HEK293 (cell line): ENCODE measurements around the gene C11orf98.

Experiments used
- CTCF ChIA-PET: fragments of 350-600 bp; formaldehyde crosslinking; extraction: SDS; loops from one replicate; lab custom pipeline; 2021; ENCODE audit warnings: antibody characterized with exemption; lab: Yijun Ruan, JAX
- POLR2A ChIA-PET: fragments of 300-600 bp; formaldehyde crosslinking; extraction: SDS; loops from one replicate; lab custom pipeline; 2020; ENCODE audit warnings: antibody characterized with exemption, inconsistent platforms; lab: Yijun Ruan, JAX
- H3K27ac ChIP-seq: fragments of 200-500 bp; sonication (Bioruptor generic); 2 replicates; pipeline ENCODE4 v1.5.1; 2014; ENCODE audit warnings: low read depth, low read length, control low read depth, inconsistent platforms; ENCODE audit errors: extremely low read depth
- H3K36me3 ChIP-seq, 2 experiments: fragments of 200-500 bp in 1 of 2; sonication (Bioruptor generic) in 1 of 2; 1 replicate in 1 of 2; 2 replicates in 1 of 2; pipeline ENCODE4 v1.5.1; 2014 to 2017; ENCODE audit warnings: inconsistent platforms in 2 of 2, low read length in 2 of 2; ENCODE audit not compliant: control insufficient read depth in 2 of 2, insufficient read depth in 1 of 2
- H3K4me1 ChIP-seq: fragments of 200-500 bp; sonication (Bioruptor generic); 2 replicates; pipeline ENCODE4 v1.5.1; 2014; ENCODE audit warnings: mild to moderate bottlenecking, low read length, inconsistent platforms; ENCODE audit not compliant: control insufficient read depth, insufficient read depth
- H3K4me3 ChIP-seq: 2 replicates; pipeline ENCODE4 v1.5.1; 2011; ENCODE audit warnings: low read depth, mild to moderate bottlenecking, control low read depth, low read length, moderate library complexity
- H3K9me3 ChIP-seq: fragments of 200-500 bp; sonication (Bioruptor generic); 2 replicates; pipeline ENCODE4 v1.5.1; 2014; ENCODE audit warnings: low read depth, low read length, inconsistent platforms; ENCODE audit not compliant: control insufficient read depth, insufficient read depth
- GLIS1 ChIP-seq: fragments of 450-650 bp; formaldehyde crosslinking; IDR thresholded peaks from 2 replicates; pipeline ENCODE4 v1.5.1; 2016; ENCODE audit warnings: missing biosample characterization, missing genetic modification characterization
- KLF7 ChIP-seq: fragments of 450-650 bp; formaldehyde crosslinking; IDR thresholded peaks from 2 replicates; pipeline ENCODE4 v1.5.1; 2016; ENCODE audit warnings: missing biosample characterization, missing genetic modification characterization, borderline replicate concordance
- KLF8 ChIP-seq: fragments of 450-650 bp; formaldehyde crosslinking; IDR thresholded peaks from 2 replicates; pipeline ENCODE4 v1.5.1; 2016; ENCODE audit warnings: missing biosample characterization, missing genetic modification characterization
- TCF7L2 ChIP-seq: IDR thresholded peaks from 2 replicates; pipeline ENCODE4 v1.6.1; 2011; ENCODE audit warnings: low read depth, mild to moderate bottlenecking, inconsistent platforms, low read length, moderate library complexity, borderline replicate concordance
- TRIM28 ChIP-seq: IDR thresholded peaks from 2 replicates; pipeline ENCODE4 v1.6.1; 2011; ENCODE audit warnings: low read length, control low read depth, borderline replicate concordance
- YY2 ChIP-seq: fragments of 450-650 bp; formaldehyde crosslinking; IDR thresholded peaks from 2 replicates; pipeline ENCODE4 v1.5.1; 2016; ENCODE audit warnings: missing biosample characterization, missing genetic modification characterization
- ZNF169 ChIP-seq: fragments of 450-650 bp; formaldehyde crosslinking; IDR thresholded peaks from 2 replicates; pipeline ENCODE4 v1.5.1; 2016; ENCODE audit warnings: missing biosample characterization, missing genetic modification characterization
- ZNF510 ChIP-seq: fragments of 450-650 bp; formaldehyde crosslinking; IDR thresholded peaks from 2 replicates; pipeline ENCODE4 v1.5.1; 2018; ENCODE audit warnings: mild to moderate bottlenecking, missing genetic modification characterization, missing biosample characterization; ENCODE audit not compliant: insufficient replicate concordance
- ZNF530 ChIP-seq: fragments of 450-650 bp; formaldehyde crosslinking; IDR thresholded peaks from 2 replicates; pipeline ENCODE4 v1.5.1; 2016; ENCODE audit warnings: low read depth, missing biosample characterization, missing genetic modification characterization
- ZNF664 ChIP-seq: fragments of 450-650 bp; formaldehyde crosslinking; IDR thresholded peaks from 2 replicates; pipeline ENCODE4 v1.5.1; 2016; ENCODE audit warnings: missing biosample characterization, missing genetic modification characterization
- ZNF670 ChIP-seq: fragments of 450-650 bp; formaldehyde crosslinking; IDR thresholded peaks from 2 replicates; pipeline ENCODE4 v1.5.1; 2016; ENCODE audit warnings: missing biosample characterization, missing genetic modification characterization, low read depth
- ZNF701 ChIP-seq: fragments of 450-650 bp; formaldehyde crosslinking; IDR thresholded peaks from 2 replicates; pipeline ENCODE4 v1.5.1; 2016; ENCODE audit warnings: missing biosample characterization, missing genetic modification characterization
- ZNF76 ChIP-seq: fragments of 450-650 bp; formaldehyde crosslinking; IDR thresholded peaks from 2 replicates; pipeline ENCODE4; 2016; ENCODE audit warnings: low read depth, missing biosample characterization, missing genetic modification characterization, borderline replicate concordance
- ZNF785 ChIP-seq: fragments of 450-650 bp; formaldehyde crosslinking; IDR thresholded peaks from 2 replicates; pipeline ENCODE4 v1.5.1; 2016; ENCODE audit warnings: missing biosample characterization, missing genetic modification characterization
- ZSCAN16 ChIP-seq: fragments of 450-650 bp; formaldehyde crosslinking; IDR thresholded peaks from 2 replicates; pipeline ENCODE4 v1.5.1; 2016; ENCODE audit warnings: missing biosample characterization, missing genetic modification characterization
- TF ChIP-seq, protein P1 (sequence below): fragments of 450-650 bp; formaldehyde crosslinking; IDR thresholded peaks from 2 replicates; pipeline ENCODE4 v1.5.0; 2017; ENCODE audit warnings: missing biosample characterization, missing genetic modification characterization, borderline replicate concordance
- TF ChIP-seq, protein P2 (sequence below): fragments of 450-650 bp; formaldehyde crosslinking; IDR thresholded peaks from 2 replicates; pipeline ENCODE4 v1.5.1; 2016; ENCODE audit warnings: missing biosample characterization, missing genetic modification characterization
- TF ChIP-seq, protein P3 (sequence below): fragments of 450-650 bp; formaldehyde crosslinking; IDR thresholded peaks from 2 replicates; pipeline ENCODE4 v1.5.1; 2017; ENCODE audit warnings: missing biosample characterization, missing genetic modification characterization
- TF ChIP-seq, protein P4 (sequence below): sonication (generic); formaldehyde crosslinking; IDR thresholded peaks from 2 replicates; pipeline ENCODE4 v1.8.1; 2022; ENCODE audit warnings: mild to moderate bottlenecking, moderate library complexity, missing genetic modification reagents

C11orf98 gene

DNA sequence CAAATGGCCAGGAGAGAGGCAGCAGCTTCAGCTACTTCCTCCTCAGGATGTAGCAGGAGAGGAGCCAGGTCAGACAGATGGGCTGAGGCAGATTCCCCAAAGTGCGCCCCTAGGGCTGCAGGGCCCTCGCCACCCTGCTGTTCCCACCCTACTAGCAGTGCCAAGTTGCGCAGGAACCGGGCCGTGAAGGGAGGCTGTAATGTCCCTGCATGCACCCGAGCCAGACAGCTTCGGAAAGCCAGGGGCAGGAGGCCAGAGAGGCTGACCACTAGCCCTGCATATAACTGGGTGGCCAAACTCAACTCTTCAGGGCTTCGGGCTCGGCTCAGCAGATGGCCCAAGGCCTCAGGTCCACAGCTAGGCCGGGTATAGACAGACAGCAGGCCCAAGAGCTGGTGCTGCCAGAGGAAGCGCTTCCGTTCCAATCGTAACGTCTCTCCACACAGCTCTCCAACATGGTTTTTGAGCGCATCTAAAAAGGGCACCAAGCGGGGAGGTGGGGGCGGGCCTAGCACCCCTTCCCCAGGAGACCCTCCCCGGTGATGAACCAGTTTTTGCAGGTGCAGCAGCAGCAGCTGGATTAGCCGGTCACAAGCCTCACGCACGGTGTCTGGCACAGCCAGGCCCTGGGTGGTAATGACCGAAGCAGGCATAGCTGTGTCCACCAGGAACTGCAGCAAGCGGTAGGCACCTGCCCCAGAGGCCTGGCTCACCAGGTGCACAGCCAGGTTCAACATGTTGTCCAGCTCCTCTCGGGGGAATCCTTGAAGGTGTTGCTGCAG is 16.6 kb downstream of the C11orf98 start:
- Histone ChIP-seq H3K36me3 (peaks cover 5 to 49% of the 10 kb centered on the region in 2 experiments; a peak in 2 of 3 replicates), H3K4me3 (no peak overlapping the region), H3K27ac (no peak overlapping the region), H3K4me1 (peaks cover 3% of the 10 kb centered on the region; the same call in 1 of the 2 replicates), H3K9me3 (no peaks in the 10 kb centered on the region)
- POLR2A ChIA-PET = interaction anchor here (1.0 to 5.9 kb wide), 10 partner anchors 12 to 233 kb away, joined by 3 to 79 read pairs (median 4); partner anchors contain the start of genes C11orf98, CSKMT, HNRNPUL2 and LBHD1
- TF ChIP-seq ZNF510 = no peak
- TF ChIP-seq ZSCAN16 = no peak
- no peak for TF ChIP-seq YY2 (tag by site-specific recombination)
- TF ChIP-seq KLF7 (tag by site-specific recombination) = no peak
- TF ChIP-seq, protein P1, sequence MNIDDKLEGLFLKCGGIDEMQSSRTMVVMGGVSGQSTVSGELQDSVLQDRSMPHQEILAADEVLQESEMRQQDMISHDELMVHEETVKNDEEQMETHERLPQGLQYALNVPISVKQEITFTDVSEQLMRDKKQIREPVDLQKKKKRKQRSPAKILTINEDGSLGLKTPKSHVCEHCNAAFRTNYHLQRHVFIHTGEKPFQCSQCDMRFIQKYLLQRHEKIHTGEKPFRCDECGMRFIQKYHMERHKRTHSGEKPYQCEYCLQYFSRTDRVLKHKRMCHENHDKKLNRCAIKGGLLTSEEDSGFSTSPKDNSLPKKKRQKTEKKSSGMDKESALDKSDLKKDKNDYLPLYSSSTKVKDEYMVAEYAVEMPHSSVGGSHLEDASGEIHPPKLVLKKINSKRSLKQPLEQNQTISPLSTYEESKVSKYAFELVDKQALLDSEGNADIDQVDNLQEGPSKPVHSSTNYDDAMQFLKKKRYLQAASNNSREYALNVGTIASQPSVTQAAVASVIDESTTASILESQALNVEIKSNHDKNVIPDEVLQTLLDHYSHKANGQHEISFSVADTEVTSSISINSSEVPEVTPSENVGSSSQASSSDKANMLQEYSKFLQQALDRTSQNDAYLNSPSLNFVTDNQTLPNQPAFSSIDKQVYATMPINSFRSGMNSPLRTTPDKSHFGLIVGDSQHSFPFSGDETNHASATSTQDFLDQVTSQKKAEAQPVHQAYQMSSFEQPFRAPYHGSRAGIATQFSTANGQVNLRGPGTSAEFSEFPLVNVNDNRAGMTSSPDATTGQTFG (tag by site-specific recombination) = no peak
- TF ChIP-seq ZNF664 (tag by site-specific recombination) = no peak
- TF ChIP-seq TCF7L2 = no peak
- TF ChIP-seq, protein P2, sequence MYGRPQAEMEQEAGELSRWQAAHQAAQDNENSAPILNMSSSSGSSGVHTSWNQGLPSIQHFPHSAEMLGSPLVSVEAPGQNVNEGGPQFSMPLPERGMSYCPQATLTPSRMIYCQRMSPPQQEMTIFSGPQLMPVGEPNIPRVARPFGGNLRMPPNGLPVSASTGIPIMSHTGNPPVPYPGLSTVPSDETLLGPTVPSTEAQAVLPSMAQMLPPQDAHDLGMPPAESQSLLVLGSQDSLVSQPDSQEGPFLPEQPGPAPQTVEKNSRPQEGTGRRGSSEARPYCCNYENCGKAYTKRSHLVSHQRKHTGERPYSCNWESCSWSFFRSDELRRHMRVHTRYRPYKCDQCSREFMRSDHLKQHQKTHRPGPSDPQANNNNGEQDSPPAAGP (tag by site-specific recombination) = no peak
- TF ChIP-seq ZNF701 (tag by site-specific recombination) = no peak
- no peak for TF ChIP-seq GLIS1
- TF ChIP-seq KLF8 (tag by site-specific recombination) = no peak
- TF ChIP-seq ZNF785 (tag by site-specific recombination) = no peak
- no peak for TF ChIP-seq ZNF670 (tag by site-specific recombination)
- no peak for TF ChIP-seq ZNF530 (tag by site-specific recombination)
- no peak for TF ChIP-seq ZNF169
- TF ChIP-seq TRIM28 = no peak
- TF ChIP-seq ZNF76 (tag by site-specific recombination) = no peak
- CTCF ChIA-PET = interaction anchor here (0.9 to 1.3 kb wide), 4 partner anchors 17 to 254 kb away, joined by 3 to 4 read pairs (median 4); partner anchors contain the start of genes C11orf98 and CSKMT

DNA sequence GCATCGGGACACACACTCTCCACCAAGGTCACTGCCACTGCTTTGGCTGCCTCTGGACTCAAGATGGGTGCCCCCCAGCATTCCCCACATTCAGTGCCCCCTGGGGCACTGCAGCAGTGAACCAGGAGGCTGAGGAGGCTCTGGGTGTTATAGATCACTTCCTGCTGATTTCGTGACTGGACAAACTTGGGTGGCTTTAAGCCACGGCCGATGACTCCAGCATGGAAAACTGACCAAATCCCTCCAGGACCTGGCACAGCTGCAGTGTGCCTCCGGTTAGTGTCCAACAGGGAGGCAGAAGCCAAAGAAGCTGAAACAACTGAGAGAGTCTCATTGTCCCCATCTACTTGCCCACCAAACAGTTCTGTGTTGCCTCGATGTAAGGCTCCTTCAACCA is 17.4 kb downstream of the C11orf98 start:
- H3K9me3 ChIP-seq = no peaks in the 10 kb centered on the region
- POLR2A ChIA-PET = interaction anchor here (1.0 to 5.9 kb wide), 8 partner anchors 12 to 233 kb away, joined by 4 to 79 read pairs (median 11); partner anchors contain the start of genes C11orf98, CSKMT, LBHD1 and SLC3A2
- H3K4me1 ChIP-seq = peaks cover 3% of the 10 kb centered on the region; the same call in 1 of the 2 replicates
- no peak overlapping the region for H3K4me3 ChIP-seq
- CTCF ChIA-PET = interaction anchor here (1.2 kb wide), 1 partner anchor 253 kb away, joined by 4 read pairs; no protein-coding TSS in a partner anchor
- no peak overlapping the region for H3K27ac ChIP-seq
- TF ChIP-seq, protein P3, sequence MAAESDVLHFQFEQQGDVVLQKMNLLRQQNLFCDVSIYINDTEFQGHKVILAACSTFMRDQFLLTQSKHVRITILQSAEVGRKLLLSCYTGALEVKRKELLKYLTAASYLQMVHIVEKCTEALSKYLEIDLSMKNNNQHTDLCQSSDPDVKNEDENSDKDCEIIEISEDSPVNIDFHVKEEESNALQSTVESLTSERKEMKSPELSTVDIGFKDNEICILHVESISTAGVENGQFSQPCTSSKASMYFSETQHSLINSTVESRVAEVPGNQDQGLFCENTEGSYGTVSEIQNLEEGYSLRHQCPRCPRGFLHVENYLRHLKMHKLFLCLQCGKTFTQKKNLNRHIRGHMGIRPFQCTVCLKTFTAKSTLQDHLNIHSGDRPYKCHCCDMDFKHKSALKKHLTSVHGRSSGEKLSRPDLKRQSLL (tag by site-specific recombination) = 0 out of 2 replicates have a peak, but pooled peaks have one; percentile 39
- TF ChIP-seq, protein P4, sequence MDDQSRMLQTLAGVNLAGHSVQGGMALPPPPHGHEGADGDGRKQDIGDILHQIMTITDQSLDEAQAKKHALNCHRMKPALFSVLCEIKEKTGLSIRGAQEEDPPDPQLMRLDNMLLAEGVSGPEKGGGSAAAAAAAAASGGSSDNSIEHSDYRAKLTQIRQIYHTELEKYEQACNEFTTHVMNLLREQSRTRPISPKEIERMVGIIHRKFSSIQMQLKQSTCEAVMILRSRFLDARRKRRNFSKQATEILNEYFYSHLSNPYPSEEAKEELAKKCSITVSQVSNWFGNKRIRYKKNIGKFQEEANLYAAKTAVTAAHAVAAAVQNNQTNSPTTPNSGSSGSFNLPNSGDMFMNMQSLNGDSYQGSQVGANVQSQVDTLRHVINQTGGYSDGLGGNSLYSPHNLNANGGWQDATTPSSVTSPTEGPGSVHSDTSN (CRISPR knock-in tag) = no peak
- TF ChIP-seq, all 188 proteins: peak for 1
- H3K36me3 ChIP-seq = peaks cover 5 to 55% of the 10 kb centered on the region in 2 experiments; a peak in 2 of 3 replicates
